Smooth muscle cell (in vitro differentiated cells): ENCODE measurements around the gene CLCNKA. TPM values are rescaled to one million over a fixed set of nuclear protein-coding genes. Genes with fewer than 3 reads are reported as not detected.
A peak's percentile ranks its signal among the peaks of the same experiment; 100 is the strongest.

ENCODE experiments used
- DNase-seq: peaks from one replicate; lab custom pipeline; 2025; ENCODE audit not compliant: unreplicated experiment; lab: John Stamatoyannopoulos, UW
- H2AFZ ChIP-seq: fragments of 200-600 bp; sonication (generic); 2 replicates; pipeline ENCODE4 v1.6.0; 2016; ENCODE audit warnings: antibody characterized with exemption, low read depth, mild to moderate bottlenecking
- H3F3A ChIP-seq: fragments of 200-600 bp; sonication (generic); 2 replicates; pipeline ENCODE4 v1.6.0; 2017; ENCODE audit warnings: antibody characterized with exemption, low read depth
- H3K27ac ChIP-seq: fragments of 200-600 bp; sonication (generic); 2 replicates; pipeline ENCODE4 v1.5.1; 2016; ENCODE audit warnings: low read depth, mild to moderate bottlenecking
- H3K27me3 ChIP-seq: fragments of 200-600 bp; sonication (generic); 2 replicates; pipeline ENCODE4 v1.6.1; 2016; ENCODE audit warnings: low read depth, mild to moderate bottlenecking
- H3K36me3 ChIP-seq: fragments of 200-600 bp; sonication (generic); 2 replicates; pipeline ENCODE4 v1.5.1; 2016; ENCODE audit warnings: low read depth
- H3K4me1 ChIP-seq: fragments of 200-600 bp; sonication (generic); 2 replicates; pipeline ENCODE4 v1.5.1; 2016; ENCODE audit warnings: low read depth
- H3K4me2 ChIP-seq: fragments of 200-600 bp; sonication (generic); 2 replicates; pipeline ENCODE4 v1.6.0; 2016; ENCODE audit warnings: mild to moderate bottlenecking
- H3K4me3 ChIP-seq: fragments of 200-600 bp; sonication (generic); 2 replicates; pipeline ENCODE4 v1.5.1; 2016; ENCODE audit warnings: mild to moderate bottlenecking
- H3K79me2 ChIP-seq: fragments of 200-600 bp; sonication (generic); 2 replicates; pipeline ENCODE4 v1.6.0; 2016; ENCODE audit warnings: low read depth, mild to moderate bottlenecking
- H3K9ac ChIP-seq: fragments of 200-600 bp; sonication (generic); 2 replicates; pipeline ENCODE4 v1.6.0; 2016; ENCODE audit warnings: low read depth
- H3K9me3 ChIP-seq: fragments of 200-600 bp; sonication (generic); replicated peaks from 2 replicates; pipeline ENCODE4 v1.5.1; 2016; ENCODE audit warnings: low read depth
- H4K20me1 ChIP-seq: fragments of 200-600 bp; sonication (generic); 2 replicates; pipeline ENCODE4 v1.6.0; 2016; ENCODE audit warnings: low read depth
- CTCF ChIP-seq: fragments of 200-600 bp; sonication (generic); IDR thresholded peaks from 2 replicates; pipeline ENCODE4 v1.5.1; 2017; ENCODE audit warnings: borderline replicate concordance, mild to moderate bottlenecking, antibody characterized with exemption; ENCODE audit not compliant: insufficient read depth, poor library complexity, severe bottlenecking
- WGBS: methylation state at CpG from one replicate; pipeline ENCODE4 v1.1.7; 2016; ENCODE audit warnings: low lambda C conversion rate; 5-methylcytosine and 5-hydroxymethylcytosine counted together
- polyA plus RNA-seq: library from polyadenylated mRNA; unstranded; fragments of >200 nt; fragmentation: Nextera tagmentation; extraction: Ambion mirVana; gene quantifications from 2 replicates; pipeline ENCODE4 v1.2.1, GENCODE V29; 2016
- total RNA-seq: library from RNA; depleted of rRNA; stranded (reverse); fragments of >200 nt; gene quantifications from 2 replicates; pipeline ENCODE4 v1.2.3, GENCODE V29; 2014

Gene CLCNKA
- total and polyA plus RNA-seq, 2 experiments from 2014 or later: 0.46 TPM; not detected in 1

DNA sequence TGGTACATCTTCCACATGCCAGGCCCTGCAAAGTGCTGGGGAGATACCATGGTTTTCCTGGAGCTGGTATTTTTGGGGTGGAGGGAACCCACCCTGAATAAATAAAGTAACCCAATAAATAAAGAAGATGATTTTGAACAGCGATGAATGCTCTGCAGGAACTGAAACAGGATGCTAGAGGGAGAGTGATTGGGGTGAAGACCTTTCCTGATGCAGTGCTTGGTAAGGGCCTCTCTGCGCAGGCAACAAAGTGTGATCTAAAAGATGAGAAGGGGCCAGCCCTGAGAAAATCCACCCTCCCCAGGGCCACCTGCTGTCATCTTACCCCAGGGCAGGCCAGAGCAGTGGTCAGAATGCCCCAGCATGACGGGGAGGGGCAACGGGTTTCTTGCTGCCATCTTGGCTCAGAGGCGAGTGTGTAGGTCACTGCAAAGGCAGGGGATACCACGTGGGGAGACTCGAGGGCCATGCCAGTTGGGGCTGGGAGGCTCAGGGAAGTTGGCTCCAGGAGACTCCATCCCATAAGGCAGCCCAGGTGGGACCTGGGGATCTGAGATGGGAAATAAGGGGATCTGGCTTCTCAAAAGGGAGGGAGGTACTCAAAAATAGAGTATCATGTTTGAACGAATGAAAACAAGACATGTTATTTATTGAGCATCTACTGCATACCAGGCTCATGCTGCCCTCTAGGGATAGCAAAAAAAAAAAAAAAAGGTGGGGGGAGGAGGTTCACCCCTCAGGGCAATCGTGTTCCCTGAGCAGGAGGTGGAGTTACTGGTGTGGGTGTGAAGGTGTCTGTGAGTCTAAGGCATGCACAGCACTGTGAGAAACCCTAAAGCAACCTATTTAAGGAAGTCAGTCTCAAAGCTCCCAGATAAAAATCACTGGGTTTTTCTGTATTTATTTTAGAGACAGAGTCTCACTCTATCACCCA is 15.0 kb upstream of the CLCNKA start:
- H3K27ac ChIP-seq: no peak overlapping the region
- no peaks in the 10 kb centered on the region for H4K20me1 ChIP-seq
- no peak for DNase-seq
- no peak overlapping the region for H3K4me2 ChIP-seq
- no peak overlapping the region for H3K9ac ChIP-seq
- no peaks in the 10 kb centered on the region for H3K4me1 ChIP-seq
- H3K79me2 ChIP-seq: no peaks in the 10 kb centered on the region
- TF ChIP-seq CTCF: peak; percentile 8
- H3K36me3 ChIP-seq: no peaks in the 10 kb centered on the region
- no peak overlapping the region for H3K4me3 ChIP-seq
- no peaks in the 10 kb centered on the region for H3K27me3 ChIP-seq
- H3F3A ChIP-seq: no peaks in the 10 kb centered on the region
- H2AFZ ChIP-seq: no peak overlapping the region
- no peaks in the 10 kb centered on the region for H3K9me3 ChIP-seq
- WGBS: 80% methylated on average over 9 of the region's 9 CpGs

GRCh38 chr1:16007671-16008341 is 14.0 kb upstream of the CLCNKA start:
- no peak for DNase-seq
- no peaks in the 10 kb centered on the region for H3K4me1 ChIP-seq
- no peaks in the 10 kb centered on the region for H3K9me3 ChIP-seq
- H3K9ac ChIP-seq: no peak overlapping the region
- 86% methylated on average over 6 of the region's 6 CpGs for WGBS
- no peak overlapping the region for H3K4me2 ChIP-seq
- no peak overlapping the region for H2AFZ ChIP-seq
- H3K36me3 ChIP-seq: no peaks in the 10 kb centered on the region
- no peak overlapping the region for H3K27ac ChIP-seq
- no peak overlapping the region for H3K4me3 ChIP-seq
- H3K79me2 ChIP-seq: no peaks in the 10 kb centered on the region
- no peaks in the 10 kb centered on the region for H3K27me3 ChIP-seq
- no peaks in the 10 kb centered on the region for H4K20me1 ChIP-seq
- no peak for TF ChIP-seq CTCF
- H3F3A ChIP-seq: no peaks in the 10 kb centered on the region

DNA sequence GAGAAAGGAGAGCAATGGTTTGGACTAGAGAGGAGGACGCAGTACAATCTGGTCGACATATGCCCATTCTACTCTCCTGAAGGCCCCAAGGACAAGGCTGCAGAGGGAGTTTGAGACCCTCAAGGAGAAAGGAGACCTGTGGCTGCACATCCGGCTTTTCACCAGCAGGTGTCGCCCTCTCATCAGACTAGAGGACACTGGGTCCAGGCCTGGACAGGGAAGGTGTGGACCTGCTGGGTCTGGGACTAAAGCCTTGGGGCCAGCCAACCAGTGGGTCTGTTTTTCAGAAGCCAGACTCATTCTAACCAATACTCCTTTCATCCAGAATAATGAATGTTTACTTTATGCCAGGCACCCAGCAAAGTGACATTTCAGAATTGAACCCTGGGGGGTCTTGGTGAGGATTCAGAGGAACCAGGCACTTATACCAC is 12.8 kb upstream of the CLCNKA start:
- Histone ChIP-seq H3K36me3 (no peaks in the 10 kb centered on the region), H3K27me3 (no peaks in the 10 kb centered on the region), H3F3A (no peaks in the 10 kb centered on the region), H3K4me2 (no peak overlapping the region), H3K9ac (no peak overlapping the region), H3K9me3 (no peaks in the 10 kb centered on the region), H2AFZ (no peak overlapping the region), H3K27ac (no peak overlapping the region), H3K4me1 (no peaks in the 10 kb centered on the region), H4K20me1 (no peaks in the 10 kb centered on the region), H3K79me2 (no peaks in the 10 kb centered on the region), H3K4me3 (no peak overlapping the region)
- peak; percentile 54 for DNase-seq
- peak; percentile 96 for TF ChIP-seq CTCF
- 3% methylated on average over 4 of the region's 4 CpGs for WGBS
